NB4 (cell line): ENCODE measurements around the gene SPPL2A.

Experiments used
- DNase-seq: peaks from one replicate; pipeline ENCODE4 v3.0.0; 2010; ENCODE audit warnings: low read depth
- H3K4me3 ChIP-seq: one replicate; pipeline ENCODE4 v1.5.1; 2011; ENCODE audit warnings: mild to moderate bottlenecking, low read depth, low read length, moderate library complexity
- MAX ChIP-seq: IDR thresholded peaks from 2 replicates; pipeline ENCODE4 v1.6.1; 2011; ENCODE audit warnings: low read depth, low read length
- MYC ChIP-seq: IDR thresholded peaks from 2 replicates; pipeline ENCODE4 v1.6.1; 2011; ENCODE audit warnings: low read depth, low read length
- POLR2A ChIP-seq: IDR thresholded peaks from 2 replicates; pipeline ENCODE4 v1.6.1; 2011; ENCODE audit warnings: mild to moderate bottlenecking; ENCODE audit not compliant: insufficient read length; ENCODE audit errors: extremely low read depth
- TF ChIP-seq, protein P1 (sequence below): IDR thresholded peaks from one replicate; pipeline ENCODE4 v1.5.1; 2012; ENCODE audit warnings: low read depth, low read length

Gene SPPL2A

GRCh38 chr15:50686469-50687301 is 78.8 kb downstream of the SPPL2A start, which contains the start of gene TRPM7:
Gene TRPM7 (minus strand): TSS chr15:50686797. CDS start chr15:50686533, 264 bp downstream.
- peak; percentile 88 for TF ChIP-seq MYC
- TF ChIP-seq POLR2A: peak; percentile 97
- TF ChIP-seq, protein P1, sequence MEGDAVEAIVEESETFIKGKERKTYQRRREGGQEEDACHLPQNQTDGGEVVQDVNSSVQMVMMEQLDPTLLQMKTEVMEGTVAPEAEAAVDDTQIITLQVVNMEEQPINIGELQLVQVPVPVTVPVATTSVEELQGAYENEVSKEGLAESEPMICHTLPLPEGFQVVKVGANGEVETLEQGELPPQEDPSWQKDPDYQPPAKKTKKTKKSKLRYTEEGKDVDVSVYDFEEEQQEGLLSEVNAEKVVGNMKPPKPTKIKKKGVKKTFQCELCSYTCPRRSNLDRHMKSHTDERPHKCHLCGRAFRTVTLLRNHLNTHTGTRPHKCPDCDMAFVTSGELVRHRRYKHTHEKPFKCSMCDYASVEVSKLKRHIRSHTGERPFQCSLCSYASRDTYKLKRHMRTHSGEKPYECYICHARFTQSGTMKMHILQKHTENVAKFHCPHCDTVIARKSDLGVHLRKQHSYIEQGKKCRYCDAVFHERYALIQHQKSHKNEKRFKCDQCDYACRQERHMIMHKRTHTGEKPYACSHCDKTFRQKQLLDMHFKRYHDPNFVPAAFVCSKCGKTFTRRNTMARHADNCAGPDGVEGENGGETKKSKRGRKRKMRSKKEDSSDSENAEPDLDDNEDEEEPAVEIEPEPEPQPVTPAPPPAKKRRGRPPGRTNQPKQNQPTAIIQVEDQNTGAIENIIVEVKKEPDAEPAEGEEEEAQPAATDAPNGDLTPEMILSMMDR: no peak
- TF ChIP-seq MAX: peak; percentile 93
- H3K4me3 ChIP-seq: peak within 1 kb of the TSS; percentile 97
- DNase-seq: peak; percentile 94

- TF ChIP-seq, protein P1: no peak
- no peak for TF ChIP-seq POLR2A
- TF ChIP-seq MAX: no peak
- no peak for TF ChIP-seq MYC
- peak overlapping the region; percentile 97 for H3K4me3 ChIP-seq
- peak; percentile 79 for DNase-seq
Measured at GRCh38 chr15:50685976-50686468, 79.5 kb downstream of the SPPL2A start.

DNA sequence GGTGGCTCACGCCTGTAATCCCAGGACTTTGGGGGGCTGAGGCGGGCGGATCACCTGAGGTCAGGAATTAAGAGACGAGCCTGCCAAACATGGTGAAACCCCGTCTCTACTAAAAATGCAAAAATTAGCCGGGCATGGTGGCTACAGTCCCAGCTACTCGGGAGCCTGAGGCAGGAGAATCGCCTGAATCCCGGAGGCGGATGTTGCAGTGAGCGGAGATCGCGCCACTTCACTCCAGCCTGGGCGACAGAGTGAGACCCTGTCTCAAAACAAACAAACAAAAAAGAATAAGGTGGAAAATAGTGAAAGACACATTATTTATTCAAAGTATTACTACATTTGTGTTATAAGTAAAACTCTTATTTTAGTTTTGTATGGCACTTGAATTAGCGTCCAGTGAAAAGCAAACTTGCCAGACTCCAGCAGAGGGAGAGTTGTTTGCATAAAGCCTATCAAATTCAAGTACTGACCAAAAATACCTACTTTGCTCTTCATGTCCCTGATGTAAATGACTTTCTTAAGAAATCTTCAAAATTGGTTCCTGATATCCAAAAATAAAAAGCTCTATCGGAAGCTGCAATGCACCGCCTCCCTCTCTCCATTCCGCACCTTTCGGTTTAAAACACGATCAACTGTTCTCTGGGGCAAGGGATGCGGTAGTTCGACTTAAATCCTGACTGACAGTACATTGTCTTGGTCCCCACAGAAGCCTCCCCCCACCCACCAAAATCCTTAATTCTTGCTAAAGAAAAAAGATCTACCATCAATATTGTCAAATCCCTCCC is 80.1 kb downstream of the SPPL2A start:
- no peak for TF ChIP-seq MYC
- TF ChIP-seq POLR2A: no peak
- TF ChIP-seq MAX: no peak
- TF ChIP-seq, protein P1: no peak
- H3K4me3 ChIP-seq: peak overlapping the region; percentile 97
- peak; percentile 21 for DNase-seq

GRCh38 chr15:50681467-50681866 is 84.0 kb downstream of the SPPL2A start:
- TF ChIP-seq POLR2A (no peak), MAX (no peak), MYC (no peak)
- TF ChIP-seq, protein P1: no peak
- no peak for DNase-seq
- no peak overlapping the region for H3K4me3 ChIP-seq

DNA sequence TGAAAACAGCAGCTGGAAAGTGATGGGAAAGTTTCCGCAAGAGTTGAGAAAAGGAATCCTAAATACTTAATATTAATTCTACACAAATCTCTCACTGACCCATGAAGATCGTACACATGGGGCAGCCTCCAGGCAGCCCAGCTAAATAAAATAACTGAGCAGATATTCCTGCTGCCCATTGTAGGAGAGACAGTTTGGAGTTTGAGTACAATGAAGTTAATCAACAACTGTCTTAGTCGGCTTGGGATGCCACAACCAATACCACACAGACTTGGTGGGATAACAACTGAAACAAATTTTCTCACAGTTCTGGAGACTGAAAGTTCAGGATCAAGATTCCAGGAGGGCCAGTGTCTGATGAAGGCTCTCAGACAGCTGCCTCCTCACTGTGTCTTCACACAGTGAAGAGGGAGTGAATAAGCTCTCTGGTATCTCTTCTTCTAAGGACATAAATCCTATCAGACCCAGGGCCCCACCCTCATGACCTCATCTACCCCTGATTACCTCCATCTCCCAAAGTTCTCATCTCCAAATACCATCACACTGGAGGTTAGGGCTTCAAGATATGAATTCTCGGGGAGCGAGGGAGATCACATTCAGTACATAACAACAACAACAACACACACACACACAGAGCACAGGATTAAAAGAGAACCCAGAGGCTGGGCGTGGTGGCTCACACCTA is 88.6 kb downstream of the SPPL2A start:
- no peak overlapping the region for H3K4me3 ChIP-seq
- TF ChIP-seq MAX (no peak), MYC (no peak), POLR2A (no peak)
- TF ChIP-seq, protein P1: no peak
- DNase-seq: no peak
